ENCODE measurements around the gene ZBTB48. TPM values are rescaled to one million over a fixed set of nuclear protein-coding genes. Genes with fewer than 3 reads are reported as not detected.
"Not testable (repeated sequence)": the region's sequence is repeated elsewhere in the genome, so short reads cannot be mapped to it uniquely, and the experiment has no call there.

Gene ZBTB48
- total and polyA plus RNA-seq, 2 donors (not counting 1 experiment from before 2014, with no cell fraction given), result 5.7 to 16.0 TPM

GRCh38 chr1:6599141-6599975, 19.6 kb downstream of the ZBTB48 start:
- DNase-seq (ENCODE audit: low read depth in 2 of 2), result peak; percentile 23 to 46
- no peaks in the 10 kb centered on the region for H3K27me3 ChIP-seq (ENCODE audit: control insufficient read depth, insufficient read depth, low read length)
- peaks cover 68% of the 10 kb centered on the region for H3K79me2 ChIP-seq (ENCODE audit: control insufficient read depth, insufficient read depth, low read length)
- H2AFZ ChIP-seq (ENCODE audit: low read length), result no peak overlapping the region
- H3K9ac ChIP-seq (ENCODE audit: insufficient read depth, low read length), result no peak overlapping the region
- no peak overlapping the region for H3K27ac ChIP-seq (ENCODE audit: insufficient read depth, low read length)
- no peaks in the 10 kb centered on the region for H3K9me3 ChIP-seq (ENCODE audit: control insufficient read depth, insufficient read depth, low read depth, low read length)
- peaks cover 11% of the 10 kb centered on the region for H3K4me1 ChIP-seq (ENCODE audit: control insufficient read depth, extremely low read depth, insufficient read depth, low read length)
- no peaks in the 10 kb centered on the region for H4K20me1 ChIP-seq (ENCODE audit: control insufficient read depth, extremely low read depth, insufficient read depth, low read length)
- no peak for TF ChIP-seq EZH2 (IDR thresholded peaks at IDR 0.05; ENCODE audit: low read length, missing control alignments)
- no peak for TF ChIP-seq CTCF (conservative IDR thresholded peaks at IDR 0.05 in 1 of 2, IDR thresholded peaks at IDR 0.05 in 1 of 2; ENCODE audit: low read depth in 1 of 2, low read length in 2 of 2)
- H3K4me3 ChIP-seq (replicated peaks in 1 of 4; ENCODE audit: control extremely low read depth in 1 of 4, insufficient read depth in 1 of 4, low read depth in 3 of 4, low read length in 4 of 4), result peak overlapping the region; percentile 8 to 99 (median 64)
- peaks cover 25% of the 10 kb centered on the region for H3K36me3 ChIP-seq (ENCODE audit: control insufficient read depth, insufficient read depth, low read length)
- peak overlapping the region; percentile 70 for H3K4me2 ChIP-seq (ENCODE audit: extremely low read depth, insufficient read depth, low read length)

GRCh38 chr1:6599991-6600390, 20.2 kb downstream of the ZBTB48 start:
- not testable (repeated sequence) for H3K9me3 ChIP-seq (ENCODE audit: control insufficient read depth, insufficient read depth, low read depth, low read length); H3K9ac ChIP-seq (ENCODE audit: insufficient read depth, low read length); H4K20me1 ChIP-seq (ENCODE audit: control insufficient read depth, extremely low read depth, insufficient read depth, low read length); DNase-seq (ENCODE audit: low read depth in 2 of 2); H3K27me3 ChIP-seq (ENCODE audit: control insufficient read depth, insufficient read depth, low read length); H2AFZ ChIP-seq (ENCODE audit: low read length)
- Histone ChIP-seq H3K27ac (ENCODE audit: insufficient read depth, low read length) (peak overlapping the region; percentile 92), H3K4me1 (ENCODE audit: control insufficient read depth, extremely low read depth, insufficient read depth, low read length) (peaks cover 11% of the 10 kb centered on the region), H3K4me3 (replicated peaks in 1 of 4; ENCODE audit: control extremely low read depth in 1 of 4, insufficient read depth in 1 of 4, low read depth in 3 of 4, low read length in 4 of 4) (peak overlapping the region; percentile 71 to 99 (median 94)), H3K36me3 (ENCODE audit: control insufficient read depth, insufficient read depth, low read length) (peaks cover 24% of the 10 kb centered on the region), H3K4me2 (ENCODE audit: extremely low read depth, insufficient read depth, low read length) (peak overlapping the region; percentile 95), H3K79me2 (ENCODE audit: control insufficient read depth, insufficient read depth, low read length) (peaks cover 67% of the 10 kb centered on the region)

- H2AFZ ChIP-seq (ENCODE audit: low read length), result no peak overlapping the region
- H3K27ac ChIP-seq (ENCODE audit: insufficient read depth, low read length), result peak overlapping the region; percentile 92
- DNase-seq (ENCODE audit: low read depth in 2 of 2), result no peak
- peaks cover 11% of the 10 kb centered on the region for H3K4me1 ChIP-seq (ENCODE audit: control insufficient read depth, extremely low read depth, insufficient read depth, low read length)
- no peaks in the 10 kb centered on the region for H3K9me3 ChIP-seq (ENCODE audit: control insufficient read depth, insufficient read depth, low read depth, low read length)
- no peak for TF ChIP-seq EZH2 (IDR thresholded peaks at IDR 0.05; ENCODE audit: low read length, missing control alignments)
- TF ChIP-seq CTCF (conservative IDR thresholded peaks at IDR 0.05 in 1 of 2, IDR thresholded peaks at IDR 0.05 in 1 of 2; ENCODE audit: low read depth in 1 of 2, low read length in 2 of 2), result no peak
- H3K9ac ChIP-seq (ENCODE audit: insufficient read depth, low read length), result peak overlapping the region; percentile 88
- no peaks in the 10 kb centered on the region for H3K27me3 ChIP-seq (ENCODE audit: control insufficient read depth, insufficient read depth, low read length)
- H4K20me1 ChIP-seq (ENCODE audit: control insufficient read depth, extremely low read depth, insufficient read depth, low read length), result no peaks in the 10 kb centered on the region
- H3K4me3 ChIP-seq (replicated peaks in 1 of 4; ENCODE audit: control extremely low read depth in 1 of 4, insufficient read depth in 1 of 4, low read depth in 3 of 4, low read length in 4 of 4), result peak overlapping the region; percentile 71 to 99 (median 94)
- H3K4me2 ChIP-seq (ENCODE audit: extremely low read depth, insufficient read depth, low read length), result peak overlapping the region; percentile 95
- H3K36me3 ChIP-seq (ENCODE audit: control insufficient read depth, insufficient read depth, low read length), result peaks cover 21% of the 10 kb centered on the region
- peaks cover 62% of the 10 kb centered on the region for H3K79me2 ChIP-seq (ENCODE audit: control insufficient read depth, insufficient read depth, low read length)
Observed at GRCh38 chr1:6600410-6601048, 20.7 kb downstream of the ZBTB48 start.

Data from fibroblast of lung (primary cell).